Loucy (cell line): ENCODE measurements around the gene CA5A.

Experiments used
- CTCF ChIP-seq: fragments of 200-600 bp; sonication (generic); conservative IDR thresholded peaks from 2 replicates; pipeline ENCODE4 v1.5.1; 2014; ENCODE audit warnings: mild to moderate bottlenecking, antibody characterized with exemption, low read length
- EZH2phosphoT487 ChIP-seq: fragments of 200-600 bp; IDR thresholded peaks from 2 replicates; pipeline ENCODE4 v1.6.1; 2018; ENCODE audit warnings: antibody characterized with exemption, mild to moderate bottlenecking, moderate library complexity, borderline replicate concordance

- no peak for TF ChIP-seq CTCF
- TF ChIP-seq EZH2phosphoT487 = no peak
Measured at GRCh38 chr16:87936375-87937230, at the start of gene CA5A.
